Psoas muscle (tissue), 8 donors: ENCODE results near the gene MARCHF9. TPM values are rescaled to one million over a fixed set of nuclear protein-coding genes. Genes with fewer than 3 reads are reported as not detected.
"Not testable (repeated sequence)": the region's sequence is repeated elsewhere in the genome, so short reads cannot be mapped to it uniquely, and the experiment has no call there.

Experiments used
- ATAC-seq, 4 donors: fragments of 200-7000 bp; cut with Tn5 transposase; one replicate each; pipeline ENCODE4 v1.9.1; 2020; ENCODE audit warnings: moderate library complexity in 3 of 4, mild to moderate bottlenecking in 2 of 4
- DNase-seq, 2 donors: peaks; one replicate each; pipeline ENCODE4 v3.0.0-alpha.2; 2020
- H3K27ac ChIP-seq: fragments of 200-600 bp; one replicate; pipeline ENCODE4 v1.8.0; 2022
- H3K27me3 ChIP-seq, 3 donors: fragments of 200-600 bp in 1 of 3; one replicate each; pipeline versions ENCODE4 v1.6.1 to v1.8.0; 2013 to 2022; ENCODE audit warnings: low read length in 2 of 3, mild to moderate bottlenecking in 2 of 3, moderate library complexity in 1 of 3; ENCODE audit not compliant: insufficient read depth in 3 of 3
- H3K36me3 ChIP-seq, 2 donors: fragments of 200-600 bp in 1 of 2; one replicate each; pipeline versions ENCODE4 v1.6.1 to v1.8.0; 2013 to 2022; ENCODE audit warnings: low read depth in 1 of 2, mild to moderate bottlenecking in 1 of 2, moderate library complexity in 1 of 2; ENCODE audit not compliant: insufficient read depth in 1 of 2
- H3K4me1 ChIP-seq: fragments of 200-600 bp; one replicate; pipeline ENCODE4 v1.8.0; 2022
- H3K4me3 ChIP-seq: fragments of 200-600 bp; one replicate; pipeline ENCODE4 v1.8.0; 2022; ENCODE audit warnings: mild to moderate bottlenecking
- H3K9me3 ChIP-seq: fragments of 200-600 bp; one replicate; pipeline ENCODE4 v1.8.0; 2022
- CTCF ChIP-seq: fragments of 200-600 bp; IDR thresholded peaks from one replicate; pipeline ENCODE4 v1.8.0; 2022; ENCODE audit warnings: antibody characterized with exemption
- WGBS, 3 donors: extraction: QIAGEN DNeasy Blood & Tissue Kit; methylation state at CpG; one replicate each; pipeline versions ENCODE4 v1.1.6 to v1.1.7; 2013; 5-methylcytosine and 5-hydroxymethylcytosine counted together
- intact Hi-C, 2 donors: fragments of 100-400 bp; cut with DNase I; formaldehyde crosslinking; loops; one replicate each; pipeline versions ENCODE4 v1.11.0 to v1.14.2; 2022
- polyA plus RNA-seq, 3 donors: library from polyadenylated mRNA; stranded (reverse); fragments of 200-250 nt; gene quantifications; one replicate each; pipeline ENCODE4 v1.2.3, GENCODE V29; 2013
- total RNA-seq, 4 donors: library from RNA; stranded (reverse); fragmentation: NEBNext Ultra II Directional in 2 of 4; extraction: Animal tissue kit (Norgen Biotek cat#: 25700) in 2 of 4; gene quantifications; one replicate each; pipeline versions ENCODE4 v1.2.1 to v1.2.4, GENCODE V29; 2021 to 2023
- donor health status: healthy with polysubstance abuse.
- donor health status: DM: no; HTN: no; CAD: no; lungs with moderate emphysema.
- donor health status: Bipolar disorder and iron deficiency.
- donor health status: healthy.
- donor health status: DM: yes; HTN: yes; CAD: no.
- donor health status: DM: no; HTN: no; CAD: no.
- donor health status: DM: no; HTN: no; CAD: no.
- donor health status: DM: yes; HTN: yes; CAD: no.

MARCHF9 gene
- total and polyA plus RNA-seq, 7 donors: 5.7 to 9.4 (median 8.3) TPM

GRCh38 chr12:57720606-57721595 lies 34.0 kb upstream of the MARCHF9 start:
- no peak overlapping the region for H3K4me3 ChIP-seq
- DNase-seq (no peak), ATAC-seq (no peak)
- H3K36me3 ChIP-seq: peaks cover 0 to 59% of the 10 kb centered on the region in 2 donors
- WGBS, 3 donors: 78 to 82% (median 79%) methylated on average over 11 of the region's 11 CpGs
- no peaks in the 10 kb centered on the region for H3K9me3 ChIP-seq
- intact Hi-C loops: no loop called here
- H3K4me1 ChIP-seq: no peaks in the 10 kb centered on the region
- H3K27ac ChIP-seq: no peak overlapping the region
- peaks cover 0 to 12% (median 5%) of the 10 kb centered on the region in 3 donors for H3K27me3 ChIP-seq
- no peak for TF ChIP-seq CTCF

GRCh38 chr12:57721846-57722608 lies 32.9 kb upstream of the MARCHF9 start:
- intact Hi-C loops, DNase-seq, ATAC-seq, H3K27ac ChIP-seq, H3K4me3 ChIP-seq, H3K4me1 ChIP-seq, H3K9me3 ChIP-seq: not testable (repeated sequence)
- Histone ChIP-seq H3K27me3 (peaks cover 0 to 23% (median 14%) of the 10 kb centered on the region in 3 donors), H3K36me3 (peaks cover 0 to 48% of the 10 kb centered on the region in 2 donors)
- WGBS, 3 donors: 87 to 94% (median 91%) methylated on average over 16 of the region's 16 CpGs

- peaks cover 0 to 39% of the 10 kb centered on the region in 2 donors for H3K36me3 ChIP-seq
- DNase-seq: no peak
- no peak for ATAC-seq
- 48 to 51% (median 49%) methylated on average over 11 of the region's 11 CpGs for WGBS, 3 donors
- TF ChIP-seq CTCF: no peak
- H3K27ac ChIP-seq: no peak overlapping the region
- no peak overlapping the region for H3K4me3 ChIP-seq
- peaks cover 0 to 33% (median 15%) of the 10 kb centered on the region in 3 donors for H3K27me3 ChIP-seq
- no peaks in the 10 kb centered on the region for H3K9me3 ChIP-seq
- intact Hi-C loops: no loop called here
- H3K4me1 ChIP-seq: peaks cover 6% of the 10 kb centered on the region
Observed at GRCh38 chr12:57722716-57723629, 31.9 kb upstream of the MARCHF9 start.

GRCh38 chr12:57723630-57723962 lies 31.3 kb upstream of the MARCHF9 start:
- ATAC-seq: no peak
- intact Hi-C loops: no loop called here
- Histone ChIP-seq H3K36me3 (peaks cover 0 to 32% of the 10 kb centered on the region in 2 donors), H3K27ac (no peak overlapping the region), H3K27me3 (peaks cover 0 to 39% (median 15%) of the 10 kb centered on the region in 3 donors), H3K4me1 (peaks cover 6% of the 10 kb centered on the region), H3K4me3 (no peak overlapping the region), H3K9me3 (no peaks in the 10 kb centered on the region)
- TF ChIP-seq CTCF: no peak
- 45 to 55% (median 53%) methylated on average over 2 of the region's 2 CpGs for WGBS, 3 donors
- DNase-seq: no peak
